CD4-positive, alpha-beta T cell treated with Interleukin-6 for 4 hours (primary cell): ENCODE results near the gene PTPRN2.
"Not testable (repeated sequence)": the region's sequence is repeated elsewhere in the genome, so short reads cannot be mapped to it uniquely, and the experiment has no call there.

Experiments
- DNase-seq: peaks from one replicate; pipeline ENCODE4 v3.0.0-alpha.2; 2020; ENCODE audit warnings: mixed read lengths

Gene PTPRN2

DNA sequence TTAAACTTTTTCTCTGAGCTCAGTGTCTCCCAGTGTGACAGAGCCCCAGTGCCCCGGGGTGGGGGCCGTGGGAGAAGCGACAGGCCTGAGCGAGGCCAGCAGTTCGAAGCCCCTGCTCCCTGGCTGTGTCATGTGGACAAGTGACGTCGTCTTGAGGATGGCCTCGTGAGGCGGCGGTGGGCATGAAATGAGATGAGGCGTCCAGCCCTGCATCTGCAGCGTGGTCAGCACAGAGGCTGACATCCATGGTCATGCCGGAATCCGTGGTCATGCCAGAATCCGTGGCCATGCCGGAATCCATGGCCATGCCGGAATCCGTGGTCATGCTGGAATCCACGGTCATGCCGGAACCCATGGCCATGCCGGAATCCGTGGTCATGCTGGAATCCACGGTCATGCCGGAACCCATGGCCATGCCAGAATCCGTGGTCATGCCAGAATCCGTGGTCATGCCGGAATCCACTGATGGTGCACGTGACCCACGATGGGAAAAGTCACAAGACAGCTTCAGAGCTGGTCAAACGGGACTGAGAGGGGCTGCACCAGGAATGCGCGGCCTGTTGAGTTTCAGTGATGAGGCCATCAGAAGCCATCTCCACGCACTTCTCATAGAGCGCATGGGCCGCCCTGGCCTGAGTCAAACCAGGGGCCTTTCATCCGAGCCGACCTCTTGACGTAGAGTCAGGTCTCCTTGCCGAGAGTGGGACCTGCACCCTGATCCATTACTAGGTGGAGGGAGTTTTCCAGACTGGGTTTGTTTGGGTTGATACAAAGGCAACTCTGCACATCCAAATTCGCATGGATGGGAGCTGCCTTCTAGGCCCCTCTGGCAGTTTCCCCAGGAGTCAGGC lies 342.5 kb downstream of the PTPRN2 start:
- DNase-seq, result no peak

- no peak for DNase-seq
These were observed 343.2 kb downstream of the PTPRN2 start for GRCh38 chr7:158244430-158244829.

- no peak for DNase-seq
These were observed 345.7 kb downstream of the PTPRN2 start for GRCh38 chr7:158241919-158242318.

- DNase-seq, result no peak
These were observed 346.8 kb downstream of the PTPRN2 start for GRCh38 chr7:158240801-158241200.

DNA sequence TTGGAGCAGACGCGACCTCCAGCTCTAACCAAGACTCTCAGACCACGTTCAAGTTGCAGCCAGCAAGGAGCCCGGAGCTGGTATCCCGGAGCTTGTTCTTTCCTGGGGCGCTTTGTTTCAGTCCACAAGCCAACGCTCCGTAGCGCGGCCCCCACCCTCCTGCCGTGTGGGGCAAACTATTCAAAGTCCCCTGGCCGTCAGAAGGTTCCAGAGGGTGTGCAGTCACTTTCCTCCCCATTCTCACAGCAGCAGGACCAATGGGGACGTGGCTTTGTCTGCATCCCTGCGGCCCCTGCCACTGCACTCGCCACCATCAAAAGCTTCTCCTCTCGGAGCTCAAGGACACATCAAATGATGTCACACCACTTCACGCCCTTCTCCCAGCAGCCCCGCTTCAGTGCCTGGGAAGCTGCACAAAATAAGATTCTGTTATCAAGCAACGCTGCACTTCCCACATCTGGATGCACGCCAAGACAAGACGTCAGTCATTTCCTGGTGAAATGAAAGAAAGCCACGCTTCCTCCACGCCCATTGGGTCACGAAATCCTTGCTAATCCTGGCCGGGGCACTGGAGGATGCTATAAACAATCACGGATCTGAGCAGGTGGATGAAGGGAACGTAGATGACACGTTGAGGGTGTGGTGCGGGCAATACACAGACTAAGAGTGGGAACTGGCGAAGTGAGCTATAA lies 348.2 kb downstream of the PTPRN2 start:
- DNase-seq, result no peak

GRCh38 chr7:158238616-158239289 lies 348.9 kb downstream of the PTPRN2 start:
- DNase-seq, result no peak

- no peak for DNase-seq
These were observed 349.8 kb downstream of the PTPRN2 start for GRCh38 chr7:158237672-158238335.

GRCh38 chr7:158236400-158236799 lies 351.2 kb downstream of the PTPRN2 start:
- DNase-seq, result no peak

- DNase-seq, result no peak
These were observed 351.8 kb downstream of the PTPRN2 start for GRCh38 chr7:158235862-158236261.

DNA sequence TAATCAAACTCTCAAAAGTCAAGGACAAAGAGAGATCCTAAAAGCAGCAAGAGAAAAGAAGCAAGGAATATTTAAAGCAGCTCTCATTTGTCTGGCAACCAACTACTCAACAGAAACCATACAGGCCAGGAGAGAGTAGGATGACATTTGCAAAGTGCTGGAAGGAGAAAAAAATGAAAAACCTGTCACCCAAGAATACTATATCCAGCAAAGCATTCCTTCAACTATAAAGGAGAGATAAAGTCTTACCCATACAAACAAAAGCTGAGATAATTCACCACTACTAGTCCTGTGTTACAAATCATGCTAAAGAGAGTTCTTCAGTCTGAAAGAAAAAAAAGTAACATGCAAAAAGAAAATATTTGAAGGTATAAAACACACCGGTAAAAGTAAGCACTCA lies 357.7 kb downstream of the PTPRN2 start:
- DNase-seq, result no peak

GRCh38 chr7:158228986-158229385 lies 358.6 kb downstream of the PTPRN2 start:
- DNase-seq, result no peak

GRCh38 chr7:158228131-158228530 lies 359.5 kb downstream of the PTPRN2 start:
- no peak for DNase-seq

- no peak for DNase-seq
These were observed 360.2 kb downstream of the PTPRN2 start for GRCh38 chr7:158227258-158227984.

- no peak for DNase-seq
These were observed 371.4 kb downstream of the PTPRN2 start for GRCh38 chr7:158216198-158216597.

DNA sequence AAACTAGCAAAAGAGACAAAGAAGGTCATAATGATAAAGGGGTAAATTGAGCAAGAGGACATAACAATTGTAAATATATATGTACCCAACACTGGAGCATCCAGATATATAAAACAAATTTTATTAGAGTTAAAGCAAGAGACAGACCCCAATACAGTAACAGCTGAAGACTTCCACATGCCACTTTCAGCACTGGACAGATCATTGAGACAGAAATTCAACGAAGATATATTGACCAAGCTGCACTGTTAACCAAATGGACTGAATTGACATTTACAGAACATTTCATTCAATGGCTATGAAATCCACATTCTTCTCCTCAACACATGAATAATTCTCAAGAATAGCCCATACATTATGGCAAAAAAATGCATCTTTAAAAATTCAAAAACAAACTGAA lies 378.2 kb downstream of the PTPRN2 start:
- DNase-seq, result no peak

DNA sequence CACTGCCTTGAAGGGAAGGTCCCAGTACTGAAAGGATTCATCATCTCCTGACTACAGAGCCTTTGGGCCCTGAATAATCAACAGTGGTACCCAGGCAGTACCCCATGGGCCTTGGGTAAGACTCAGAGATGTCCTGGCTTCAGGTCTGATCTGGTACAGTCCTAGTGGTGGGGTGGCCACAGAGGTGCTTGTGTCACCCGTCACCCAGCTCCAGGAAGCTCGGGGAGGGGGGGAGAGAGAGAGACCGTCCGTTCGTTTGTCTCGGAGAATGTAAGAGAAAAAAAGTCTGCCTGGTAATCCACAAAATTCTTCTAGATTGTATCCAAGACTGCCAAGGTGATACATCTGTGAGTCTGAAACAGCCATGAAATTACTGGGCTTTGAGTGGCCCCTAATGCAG lies 381.3 kb downstream of the PTPRN2 start:
- no peak for DNase-seq

GRCh38 chr7:158204453-158204852 lies 383.2 kb downstream of the PTPRN2 start:
- no peak for DNase-seq

- not testable (repeated sequence) for DNase-seq
These were observed 383.7 kb downstream of the PTPRN2 start for GRCh38 chr7:158203948-158204347.

DNA sequence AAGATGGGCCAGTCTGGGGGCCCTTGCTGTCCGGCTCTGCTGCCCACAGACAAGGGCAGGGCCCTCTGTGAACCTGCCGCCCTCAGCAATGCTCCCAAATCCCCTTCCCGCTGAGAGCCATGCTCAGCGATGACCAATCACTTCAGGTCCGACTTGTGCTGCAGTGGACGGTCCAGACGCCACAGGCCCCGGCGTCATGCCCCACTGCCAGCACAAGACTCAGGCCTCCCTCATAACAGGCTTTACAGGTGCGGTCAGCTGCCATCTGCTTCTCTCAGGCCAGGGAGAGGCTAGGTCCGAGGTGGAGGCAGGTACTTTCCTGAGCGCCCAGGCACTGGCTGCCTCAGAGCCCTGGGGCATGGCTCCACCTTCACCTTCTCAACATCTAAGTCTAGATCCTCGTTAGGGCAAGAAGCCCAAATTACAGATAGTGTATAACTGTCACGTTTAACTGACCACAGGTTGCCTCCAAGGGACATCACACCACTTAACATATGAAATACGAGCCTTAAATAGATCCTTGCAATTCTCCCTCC lies 393.2 kb downstream of the PTPRN2 start:
- no peak for DNase-seq

DNA sequence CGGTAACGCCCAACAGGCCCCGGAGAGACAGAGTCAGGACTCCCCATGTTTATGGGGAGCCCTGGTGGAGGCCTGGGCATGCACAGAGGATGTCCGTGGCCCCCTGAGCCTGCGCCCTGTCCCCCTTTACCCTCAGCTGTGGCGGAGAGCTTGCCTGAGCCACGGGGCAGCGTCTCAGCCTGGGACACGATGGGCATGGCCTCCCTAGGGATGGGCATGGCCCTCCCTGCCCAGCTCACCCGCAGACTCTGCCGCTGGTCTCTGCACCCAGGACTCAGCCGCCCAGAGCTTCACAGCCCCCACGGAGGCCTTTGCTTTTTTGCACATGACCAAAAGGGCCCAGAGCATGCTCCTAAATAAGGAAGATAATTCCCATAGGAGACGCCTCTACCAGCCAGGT lies 394.2 kb downstream of the PTPRN2 start:
- DNase-seq, result no peak

DNA sequence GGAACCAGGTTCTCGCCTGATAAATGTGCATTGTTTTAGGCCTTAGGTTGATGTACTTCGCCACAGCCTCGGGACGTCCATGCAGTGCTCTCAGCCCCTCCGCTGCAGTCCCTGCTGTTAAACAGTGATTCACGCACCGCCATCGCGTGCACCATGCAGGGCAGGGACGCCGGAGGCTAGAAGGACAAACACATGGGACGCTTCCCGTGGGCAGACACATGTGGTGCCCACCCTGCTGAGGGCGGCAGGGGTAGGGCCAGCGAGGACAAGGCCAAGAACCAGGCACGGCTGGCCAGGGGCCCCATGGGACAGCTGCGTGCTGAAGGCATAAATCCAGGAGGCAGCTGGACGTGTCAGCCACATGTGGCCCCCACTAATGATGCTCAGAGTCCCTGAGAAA lies 394.7 kb downstream of the PTPRN2 start:
- no peak for DNase-seq

DNA sequence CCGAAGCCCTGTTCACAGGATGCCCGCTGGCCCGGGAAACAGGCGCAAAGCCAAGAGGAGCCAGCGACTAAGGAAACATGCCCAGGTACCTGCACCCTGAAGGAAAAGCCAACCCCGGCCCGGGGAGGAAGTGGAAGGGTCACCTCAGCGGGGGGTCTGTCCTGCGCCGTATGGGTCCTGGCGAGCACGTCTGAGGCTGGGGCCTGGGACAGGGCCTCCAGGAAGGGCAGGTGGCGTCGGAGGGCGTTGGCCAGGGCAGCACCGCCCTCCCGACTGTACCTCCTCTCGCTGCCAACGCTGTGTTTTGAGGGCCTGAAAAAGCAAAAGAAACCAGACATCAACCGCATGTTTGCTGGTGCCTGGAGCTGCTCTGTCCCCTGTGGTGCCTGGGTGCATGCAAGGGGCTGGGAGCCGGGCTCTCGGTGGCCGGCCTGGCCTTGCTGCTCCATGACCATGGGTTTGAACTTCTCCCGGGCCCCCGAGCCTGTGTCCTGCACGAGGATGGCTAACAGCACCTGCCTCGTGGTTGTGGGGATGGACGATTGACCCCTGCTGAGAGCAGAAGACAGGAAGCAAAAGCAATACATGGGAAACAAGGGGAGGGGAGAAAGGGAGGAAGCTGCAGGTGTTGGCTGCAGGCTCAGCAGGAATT lies 395.3 kb downstream of the PTPRN2 start:
- DNase-seq, result no peak
